Measurements from ENCODE around the gene DNASE2B. TPM values are rescaled to one million over a fixed set of nuclear protein-coding genes. Genes with fewer than 3 reads are reported as not detected.

Gene DNASE2B
- total RNA-seq, 1 experiment from 2014 or later, result not detected

DNA sequence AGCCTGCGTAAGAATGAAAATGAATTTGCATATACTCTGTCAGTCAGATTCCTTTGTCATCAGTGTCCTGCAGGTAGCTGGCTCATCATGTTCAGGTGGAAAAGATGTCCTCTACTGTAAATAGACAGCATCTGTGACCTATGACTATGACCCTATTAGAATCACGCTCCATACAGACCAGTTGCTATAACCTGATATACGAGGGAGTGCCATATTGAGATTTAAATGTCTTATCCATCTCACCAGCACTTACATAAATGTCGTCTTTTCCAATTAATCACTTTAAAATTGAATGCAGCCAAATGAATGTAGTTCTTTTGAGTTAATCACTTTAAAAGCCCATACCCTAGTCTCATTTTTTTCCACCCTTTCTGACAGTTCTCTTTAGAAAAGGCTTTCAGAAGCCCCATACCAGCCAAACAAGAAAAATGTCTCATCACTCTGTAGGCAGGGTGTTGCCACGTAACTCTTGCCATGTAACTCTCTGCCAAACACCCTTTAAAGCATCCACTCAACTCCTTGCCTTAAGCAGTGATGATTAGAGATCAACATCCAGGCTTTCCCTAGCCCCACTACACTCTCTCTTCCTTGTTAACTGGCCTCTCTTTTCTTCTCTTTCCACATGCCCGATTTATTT is 26.3 kb downstream of the DNASE2B start:
- Mint-ChIP-seq H3K4me3 (no peak overlapping the region), H3K27me3 (ENCODE audit: low read depth) (peaks cover 1% of the 10 kb centered on the region; the same call in 1 of the 2 replicates), H3K27ac (no peak overlapping the region), H3K4me1 (no peaks in the 10 kb centered on the region; a peak in 1 of 4 replicates), H3K36me3 (ENCODE audit: insufficient read depth in 1 of 3, low read depth in 3 of 3) (peaks cover 0 to 2% (median 0%) of the 10 kb centered on the region in 3 experiments; a peak in 2 of 7 replicates), H3K9me3 (peaks cover under 1 to 1% of the 10 kb centered on the region in 2 experiments)
- Histone ChIP-seq H2BK15ac (ENCODE audit: low read depth, low read length) (no peak overlapping the region), H3K56ac (ENCODE audit: insufficient read length, low read depth, low read length) (no peak overlapping the region), H4K91ac (ENCODE audit: insufficient read length, low read depth, low read length) (no peak overlapping the region), H3K4me1 (ENCODE audit: insufficient read depth, low read length) (no peaks in the 10 kb centered on the region), H2BK20ac (ENCODE audit: low read depth, low read length, poor library complexity, severe bottlenecking) (no peak overlapping the region), H3K18ac (ENCODE audit: insufficient read length, low read depth, low read length) (no peak overlapping the region), H3K79me1 (ENCODE audit: insufficient read depth, low read depth, low read length, poor library complexity, severe bottlenecking) (no peaks in the 10 kb centered on the region), H2BK120ac (ENCODE audit: low read depth, low read length, poor library complexity, severe bottlenecking) (no peak overlapping the region), H3K4ac (ENCODE audit: low read depth, low read length) (no peak overlapping the region), H2BK12ac (ENCODE audit: insufficient read length, low read depth, low read length) (no peak overlapping the region), H3K14ac (ENCODE audit: insufficient read depth, low read length) (no peak overlapping the region), H3K9me3 (ENCODE audit: control insufficient read depth, low read depth, low read length) (no peaks in the 10 kb centered on the region), H3K23ac (ENCODE audit: insufficient read length, low read depth, low read length) (no peak overlapping the region), H4K20me1 (ENCODE audit: control insufficient read depth, insufficient read depth, insufficient read length) (no peaks in the 10 kb centered on the region), H3K23me2 (ENCODE audit: insufficient read length, low read depth, low read length, poor library complexity, severe bottlenecking) (no peaks in the 10 kb centered on the region), H4K5ac (ENCODE audit: insufficient read length, low read depth, low read length) (no peak overlapping the region), H2AFZ (ENCODE audit: low read length) (no peak overlapping the region), H2BK5ac (ENCODE audit: insufficient read length, low read length) (no peak overlapping the region), H2AK5ac (ENCODE audit: insufficient read length, low read length) (no peak overlapping the region), H3K27ac (ENCODE audit: insufficient read length, low read depth, low read length) (no peak overlapping the region), H3K9ac (ENCODE audit: extremely low read depth, insufficient read length, low read length) (no peak overlapping the region), H3K4me2 (ENCODE audit: insufficient read depth, insufficient read length, low read length) (no peak overlapping the region), H3T11ph (ENCODE audit: low read length) (no peak overlapping the region), H3K27me3 (ENCODE audit: insufficient read depth, low read length) (no peaks in the 10 kb centered on the region), H4K8ac (replicated peaks; ENCODE audit: insufficient read length, low read depth, low read length) (no peak overlapping the region), H3K79me2 (ENCODE audit: insufficient read depth, low read length) (no peaks in the 10 kb centered on the region)
- WGBS (ENCODE audit: extremely low coverage, insufficient read length, low lambda C conversion rate), result no CpG with 5 or more reads among the region's 6 CpGs
- TF ChIP-seq, protein P1, sequence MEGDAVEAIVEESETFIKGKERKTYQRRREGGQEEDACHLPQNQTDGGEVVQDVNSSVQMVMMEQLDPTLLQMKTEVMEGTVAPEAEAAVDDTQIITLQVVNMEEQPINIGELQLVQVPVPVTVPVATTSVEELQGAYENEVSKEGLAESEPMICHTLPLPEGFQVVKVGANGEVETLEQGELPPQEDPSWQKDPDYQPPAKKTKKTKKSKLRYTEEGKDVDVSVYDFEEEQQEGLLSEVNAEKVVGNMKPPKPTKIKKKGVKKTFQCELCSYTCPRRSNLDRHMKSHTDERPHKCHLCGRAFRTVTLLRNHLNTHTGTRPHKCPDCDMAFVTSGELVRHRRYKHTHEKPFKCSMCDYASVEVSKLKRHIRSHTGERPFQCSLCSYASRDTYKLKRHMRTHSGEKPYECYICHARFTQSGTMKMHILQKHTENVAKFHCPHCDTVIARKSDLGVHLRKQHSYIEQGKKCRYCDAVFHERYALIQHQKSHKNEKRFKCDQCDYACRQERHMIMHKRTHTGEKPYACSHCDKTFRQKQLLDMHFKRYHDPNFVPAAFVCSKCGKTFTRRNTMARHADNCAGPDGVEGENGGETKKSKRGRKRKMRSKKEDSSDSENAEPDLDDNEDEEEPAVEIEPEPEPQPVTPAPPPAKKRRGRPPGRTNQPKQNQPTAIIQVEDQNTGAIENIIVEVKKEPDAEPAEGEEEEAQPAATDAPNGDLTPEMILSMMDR (conservative IDR thresholded peaks at IDR 0.05), result no peak
- no peak for DNase-seq

Data from H9 (cell line).